ENCODE results near the gene CAGE1.
"Not testable (repeated sequence)": the region's sequence is repeated elsewhere in the genome, so short reads cannot be mapped to it uniquely, and the experiment has no call there.

Gene CAGE1

GRCh38 chr6:7341271-7341670 is 48.3 kb downstream of the CAGE1 start:
- no peak for DNase-seq (ENCODE audit: low read depth in 2 of 3, low spot score in 2 of 3)

- DNase-seq (ENCODE audit: low read depth in 2 of 3, low spot score in 2 of 3), result not testable (repeated sequence)
Measured at GRCh38 chr6:7339007-7339732, 50.4 kb downstream of the CAGE1 start.

DNA sequence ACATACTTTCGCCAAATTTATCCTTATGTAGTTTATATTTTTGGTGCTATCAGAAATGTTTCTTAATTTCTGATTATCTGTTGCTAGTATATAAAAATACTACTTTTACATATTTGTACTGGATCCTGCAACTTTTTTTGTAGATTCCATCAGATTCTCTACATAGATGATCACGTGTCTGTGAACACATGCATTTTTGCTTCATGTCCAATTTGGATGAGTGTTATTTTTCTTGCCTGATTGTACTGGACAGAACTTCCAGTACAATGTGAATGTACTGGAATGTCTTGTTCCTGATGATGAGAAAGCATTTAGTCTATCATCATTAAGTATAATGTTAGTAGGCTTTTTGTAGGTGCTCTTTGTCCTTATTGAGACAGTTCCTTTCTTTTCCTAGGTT is 51.5 kb downstream of the CAGE1 start:
- DNase-seq (ENCODE audit: low read depth in 2 of 3, low spot score in 2 of 3), result no peak

DNA sequence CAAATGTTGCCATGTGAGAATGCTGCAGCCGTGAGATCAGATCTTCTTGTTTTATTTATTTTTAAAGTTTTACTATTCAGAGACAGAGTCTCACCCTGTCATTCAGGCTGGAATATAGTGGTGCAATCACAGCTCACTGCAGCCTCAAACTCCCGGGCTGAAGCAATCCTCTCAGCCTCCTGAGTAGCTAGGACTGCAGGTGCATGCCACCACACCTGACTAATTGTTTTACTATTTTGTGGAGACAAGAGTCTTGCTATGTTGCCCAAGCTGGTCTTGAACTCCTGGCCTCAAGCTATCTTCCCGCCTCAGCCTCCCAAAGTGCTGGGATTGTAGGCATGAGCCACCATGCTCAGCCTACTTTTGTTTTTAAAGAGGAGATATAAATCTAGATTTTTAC is 54.0 kb downstream of the CAGE1 start:
- no peak for DNase-seq (ENCODE audit: low read depth in 2 of 3, low spot score in 2 of 3)

DNA sequence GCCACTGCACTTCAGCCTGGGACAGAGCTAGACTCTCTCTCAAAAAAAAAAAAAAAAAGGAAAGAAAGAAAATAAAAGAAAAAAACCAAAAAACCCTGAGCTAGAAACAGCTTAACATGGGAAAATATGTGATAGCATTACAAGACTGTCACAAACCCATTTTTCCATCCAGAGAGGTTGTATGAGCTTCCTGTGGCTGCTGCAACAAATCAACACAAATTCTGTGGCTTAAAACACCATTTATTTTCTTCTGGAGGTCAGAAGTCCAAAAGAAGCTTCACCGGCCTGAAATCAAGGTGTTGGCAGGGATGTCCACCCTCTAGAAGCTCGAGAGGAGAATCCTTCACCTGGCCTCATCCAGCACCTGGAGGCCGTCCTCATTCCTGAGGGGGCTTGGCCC is 54.9 kb downstream of the CAGE1 start:
- DNase-seq (ENCODE audit: low read depth in 2 of 3, low spot score in 2 of 3), result no peak

DNA sequence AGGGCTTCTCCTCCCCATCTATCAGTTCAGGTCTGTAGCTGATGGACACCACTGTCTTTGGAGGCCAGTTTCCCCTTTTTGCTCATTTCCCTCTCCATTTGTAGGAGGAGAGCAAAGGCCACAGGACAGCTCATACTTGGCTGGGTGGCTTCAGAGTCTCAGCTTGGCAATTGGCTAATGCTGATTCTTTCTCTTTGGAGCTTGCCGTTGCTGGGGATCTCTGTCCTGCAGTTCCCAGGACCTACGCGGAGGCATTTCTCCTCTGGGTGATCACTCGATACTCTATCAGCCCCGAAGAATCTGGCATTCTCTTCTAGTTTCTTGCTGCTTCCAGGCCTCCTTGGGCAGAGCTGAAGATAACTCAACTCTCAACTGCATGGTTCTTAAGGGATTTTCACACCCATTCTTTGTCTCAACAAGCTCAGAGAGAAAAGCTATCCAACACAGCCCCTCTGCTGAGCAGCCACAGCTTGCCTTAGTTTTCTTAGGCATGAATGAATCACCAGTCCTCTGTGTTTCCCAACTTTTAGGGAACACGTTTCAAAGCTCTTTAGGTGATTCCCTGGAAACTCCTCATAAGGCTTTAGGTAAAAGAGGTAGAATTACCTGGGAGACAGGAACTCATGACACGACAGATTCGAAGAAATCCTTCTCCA is 57.3 kb downstream of the CAGE1 start:
- no peak for DNase-seq (ENCODE audit: low read depth in 2 of 3, low spot score in 2 of 3)

- no peak for DNase-seq (ENCODE audit: low read depth in 2 of 3, low spot score in 2 of 3)
Measured at GRCh38 chr6:7331452-7331851, 58.1 kb downstream of the CAGE1 start.

GRCh38 chr6:7328243-7328642 is 61.3 kb downstream of the CAGE1 start:
- DNase-seq (ENCODE audit: low read depth in 2 of 3, low spot score in 2 of 3), result no peak

DNA sequence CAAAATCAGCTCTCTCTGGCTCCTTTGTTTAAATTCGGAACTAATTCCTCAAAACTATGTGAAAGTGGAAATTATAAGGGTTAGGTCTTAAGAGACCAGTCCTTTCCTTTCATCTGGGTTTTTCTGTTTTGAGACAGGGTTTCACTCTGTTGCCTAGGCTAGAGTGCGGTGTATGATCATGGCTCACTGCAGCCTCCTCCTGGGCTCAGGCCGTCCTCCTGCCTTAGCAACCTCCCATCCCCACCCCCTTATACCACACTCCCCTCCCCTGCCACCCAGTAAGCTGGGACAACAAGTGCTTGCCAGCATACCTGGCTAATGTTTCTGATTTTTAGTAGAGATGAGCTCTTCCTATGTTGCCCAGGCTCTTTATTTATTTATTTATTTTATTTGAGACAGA is 63.8 kb downstream of the CAGE1 start:
- no peak for DNase-seq (ENCODE audit: low read depth in 2 of 3, low spot score in 2 of 3)

GRCh38 chr6:7324520-7324919 is 65.0 kb downstream of the CAGE1 start:
- DNase-seq (ENCODE audit: low read depth in 2 of 3, low spot score in 2 of 3), result no peak

DNA sequence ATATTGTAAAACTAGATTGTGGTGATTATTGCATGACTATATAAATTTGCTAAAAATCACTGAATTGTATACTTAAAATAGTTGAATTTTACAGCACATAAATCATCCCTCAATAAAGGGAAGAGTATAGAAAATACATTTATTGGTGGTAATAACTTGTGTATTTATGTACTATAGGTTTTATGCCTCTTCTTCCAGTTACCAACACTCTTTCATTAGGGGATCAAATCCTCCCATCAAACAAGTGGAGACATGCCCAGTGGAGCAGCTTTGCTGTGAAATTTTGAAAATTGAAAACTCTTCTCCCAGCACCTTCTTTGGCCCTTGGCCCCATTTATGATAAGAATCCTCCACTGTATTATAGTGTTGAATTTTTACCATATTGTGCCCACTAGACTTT is 66.5 kb downstream of the CAGE1 start:
- no peak for DNase-seq (ENCODE audit: low read depth in 2 of 3, low spot score in 2 of 3)

DNA sequence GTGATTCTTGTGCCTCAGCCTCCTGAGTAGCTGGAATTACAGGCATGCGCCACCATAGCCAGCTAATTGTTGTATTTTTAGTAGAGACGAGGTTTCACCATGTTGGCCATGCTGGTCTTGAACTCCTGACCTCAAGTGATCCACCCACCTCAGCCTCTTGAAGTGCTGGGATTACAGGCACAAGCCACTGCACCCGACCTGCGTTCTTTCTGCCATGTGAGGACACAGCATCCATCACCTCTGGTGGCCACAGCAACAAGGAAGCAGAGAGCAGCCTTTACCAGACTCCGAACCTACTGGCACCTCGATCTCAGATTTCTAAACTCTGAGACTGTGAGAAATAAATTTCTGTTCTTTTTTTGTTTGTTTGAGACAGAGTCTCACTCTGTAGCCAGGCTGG is 67.7 kb downstream of the CAGE1 start:
- DNase-seq (ENCODE audit: low read depth in 2 of 3, low spot score in 2 of 3), result not testable (repeated sequence)

DNA sequence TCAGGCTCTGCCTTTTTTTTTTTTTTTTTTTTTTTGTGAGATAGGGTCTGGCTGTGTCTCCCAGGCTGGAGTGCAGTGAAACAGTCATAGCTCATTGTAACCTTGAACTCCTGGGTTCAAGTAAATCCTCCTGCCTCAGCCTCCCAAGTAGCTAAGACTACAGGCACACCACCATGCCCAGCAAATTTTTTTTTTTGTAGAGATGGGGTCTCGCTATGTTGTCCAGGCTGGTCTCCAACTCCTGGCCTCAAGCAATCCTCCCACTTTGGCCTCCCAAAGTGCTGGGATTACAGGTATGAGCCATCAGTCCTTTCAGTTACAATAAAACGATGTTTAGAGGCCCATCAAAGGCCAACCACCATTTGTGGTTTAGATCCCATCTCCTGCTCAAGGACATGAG is 70.1 kb downstream of the CAGE1 start:
- not testable (repeated sequence) for DNase-seq (ENCODE audit: low read depth in 2 of 3, low spot score in 2 of 3)

DNA sequence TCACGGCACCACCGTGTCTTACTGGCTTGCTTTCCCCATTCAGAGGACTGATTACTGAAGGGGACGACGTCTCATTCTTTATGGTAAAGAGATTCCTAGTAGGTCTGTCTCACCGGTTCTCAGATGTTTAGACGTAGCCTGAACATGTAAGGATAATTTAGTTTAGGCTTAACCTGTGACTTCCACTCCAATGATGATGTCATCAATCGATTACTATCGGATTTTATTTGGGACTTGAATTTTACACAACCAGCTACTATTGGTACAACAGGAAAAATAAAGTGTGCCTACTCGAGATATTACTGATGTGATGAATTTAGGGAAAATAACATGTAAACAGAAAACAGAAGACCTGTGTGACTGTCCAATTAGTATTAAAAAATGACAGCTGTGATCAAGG is 72.0 kb downstream of the CAGE1 start:
- DNase-seq (ENCODE audit: low read depth in 2 of 3, low spot score in 2 of 3), result no peak

DNA sequence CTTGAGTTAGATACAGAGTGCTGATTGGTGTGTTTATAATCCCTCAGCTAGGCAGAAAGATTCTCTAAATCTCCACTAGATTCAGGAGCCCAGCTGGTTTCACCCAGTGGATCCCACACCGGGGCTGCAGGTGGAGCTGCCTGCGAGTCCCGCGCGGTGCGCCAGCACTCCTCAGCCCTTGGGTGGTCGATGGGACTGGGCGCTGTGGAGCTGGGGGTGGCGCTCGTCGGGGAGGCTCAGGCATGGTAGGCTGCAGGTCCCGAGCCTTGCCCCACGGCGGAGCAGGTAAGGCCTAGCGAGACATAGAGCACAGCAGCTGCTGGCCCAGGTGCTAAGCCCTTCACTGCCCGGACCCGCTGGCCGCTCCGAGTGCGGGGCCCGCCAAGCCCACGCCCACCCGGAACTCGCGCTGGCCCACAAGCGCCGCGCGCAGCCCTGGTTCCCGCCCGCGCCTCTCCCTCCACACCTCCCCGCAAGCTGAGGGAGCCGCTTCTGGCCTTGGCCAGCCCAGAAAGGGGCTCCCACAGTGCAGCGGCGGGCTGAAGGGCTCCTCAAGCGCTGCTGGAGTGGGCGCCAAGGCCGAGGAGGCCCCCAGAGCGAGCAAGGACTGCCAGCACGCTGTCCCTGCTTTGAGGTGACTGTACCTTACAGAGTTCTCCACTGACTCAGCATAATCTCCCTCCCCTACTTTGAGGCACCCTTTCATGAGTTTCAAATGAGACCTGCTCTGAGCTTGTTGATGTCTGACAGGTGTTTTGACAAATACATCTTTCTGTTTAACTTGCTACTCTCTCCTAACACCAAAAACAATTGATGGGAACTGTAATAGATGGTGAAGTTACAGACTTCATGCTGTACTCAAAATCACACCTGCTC is 72.6 kb downstream of the CAGE1 start:
- DNase-seq (ENCODE audit: low read depth in 2 of 3, low spot score in 2 of 3), result no peak

DNA sequence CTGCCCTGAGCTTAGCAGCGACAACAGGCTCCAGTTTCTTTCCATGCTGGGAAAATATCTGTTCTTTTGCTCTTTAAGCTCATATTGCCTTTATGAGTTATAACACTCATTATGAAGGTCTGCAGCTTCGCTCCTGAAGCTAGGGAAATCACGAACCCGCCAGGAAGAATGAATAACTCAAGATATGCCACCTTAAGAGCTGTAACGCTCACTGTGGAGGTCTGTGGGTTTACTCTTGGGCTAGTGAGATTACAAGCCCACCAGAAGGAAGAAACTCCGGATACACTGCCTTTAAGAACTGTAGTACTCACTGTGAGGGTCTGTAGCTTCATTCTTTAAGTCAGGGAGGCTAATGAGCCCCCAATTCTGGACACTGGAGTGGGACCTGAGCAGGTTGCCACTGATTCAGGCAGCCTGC is 73.6 kb downstream of the CAGE1 start:
- no peak for DNase-seq (ENCODE audit: low read depth in 2 of 3, low spot score in 2 of 3)

DNA sequence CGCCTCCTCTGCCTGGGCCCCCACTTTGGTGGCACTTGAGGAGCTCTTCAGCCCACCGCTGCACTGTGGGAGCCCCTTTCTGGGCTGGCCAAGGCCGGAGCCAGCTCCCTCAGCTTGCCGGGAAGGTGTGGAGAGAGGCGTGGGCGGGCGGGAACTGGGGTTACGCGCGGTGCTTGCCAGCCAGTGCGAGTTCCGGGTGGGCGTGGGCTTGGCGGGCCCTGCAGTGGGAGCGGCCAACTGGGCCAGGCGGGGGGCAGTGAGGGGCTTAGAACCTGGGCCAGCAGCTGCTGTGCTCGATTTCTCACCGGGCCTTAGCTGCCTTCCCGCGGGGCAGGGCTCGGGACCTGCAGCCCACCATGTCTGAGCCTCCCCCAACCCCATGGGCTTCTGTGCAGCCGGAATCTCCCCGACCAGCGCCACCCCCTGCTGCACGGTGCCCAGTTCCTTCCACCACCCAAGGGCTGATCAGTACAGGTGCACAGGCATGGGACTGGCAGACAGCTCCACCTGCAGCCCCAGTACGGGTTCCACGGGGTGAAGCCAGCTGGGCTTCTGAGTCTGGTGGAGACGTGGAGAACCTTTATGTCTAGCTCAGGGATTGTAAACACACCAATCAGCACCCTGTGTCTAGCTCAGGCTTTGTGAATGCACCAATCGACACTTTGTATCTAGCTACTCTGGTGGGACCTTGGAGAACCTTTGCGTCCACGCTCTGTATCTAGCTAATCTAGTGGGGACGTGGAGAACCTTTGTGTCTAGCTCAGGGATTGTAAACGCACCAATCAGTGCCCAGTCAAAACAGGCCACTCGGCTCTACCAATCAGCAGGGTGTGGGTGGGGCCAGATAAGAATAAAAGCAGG is 74.2 kb downstream of the CAGE1 start:
- not testable (repeated sequence) for DNase-seq (ENCODE audit: low read depth in 2 of 3, low spot score in 2 of 3)

GRCh38 chr6:7314414-7314813 is 75.1 kb downstream of the CAGE1 start:
- no peak for DNase-seq (ENCODE audit: low read depth in 2 of 3, low spot score in 2 of 3)

DNA sequence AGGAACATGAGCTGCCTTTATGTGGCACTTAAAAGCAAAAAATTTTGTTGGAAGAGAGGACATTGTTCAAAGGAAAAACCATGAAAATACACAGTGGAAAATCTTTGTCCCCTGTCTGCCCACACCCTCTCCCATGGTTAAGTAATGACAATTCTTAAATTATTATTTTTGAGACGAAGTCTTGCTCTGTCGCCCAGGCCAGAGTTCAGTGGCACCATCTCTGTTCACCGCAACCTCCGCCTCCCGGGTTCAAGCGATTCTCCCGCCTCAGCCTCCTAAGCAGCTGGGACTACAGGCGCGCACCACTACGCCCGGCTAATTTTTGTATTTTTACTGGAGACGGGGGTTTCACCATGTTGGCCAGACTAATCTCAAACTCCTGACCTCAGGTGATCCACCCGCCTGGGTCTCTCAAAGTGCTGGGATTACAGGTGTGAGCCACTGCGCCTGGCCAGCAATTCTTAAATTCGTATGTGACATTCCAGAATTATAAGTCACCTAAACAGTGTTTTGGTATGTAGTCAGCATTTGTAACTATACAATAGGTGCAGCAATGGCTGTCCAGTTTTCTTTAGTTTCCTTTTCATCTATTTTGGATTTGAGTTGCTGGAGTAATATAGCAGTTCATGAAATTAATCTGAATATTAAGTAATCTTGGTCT is 75.9 kb downstream of the CAGE1 start:
- no peak for DNase-seq (ENCODE audit: low read depth in 2 of 3, low spot score in 2 of 3)
